ENCODE measurements around the gene CDSN.
"Not testable (repeated sequence)": the region's sequence is repeated elsewhere in the genome, so short reads cannot be mapped to it uniquely, and the experiment has no call there.

The CDSN gene

GRCh38 chr6:31081872-31082271 is 38.4 kb downstream of the CDSN start:
- DNase-seq = no peak

- DNase-seq = peak in 3 of 4 experiments; percentile 24 to 48 (median 34)
These were observed 40.5 kb downstream of the CDSN start for GRCh38 chr6:31079656-31080261.

- no peak for DNase-seq
These were observed 43.6 kb downstream of the CDSN start for GRCh38 chr6:31076611-31077010.

GRCh38 chr6:31075528-31075927 is 44.7 kb downstream of the CDSN start:
- DNase-seq = no peak

GRCh38 chr6:31074401-31074800 is 45.8 kb downstream of the CDSN start:
- DNase-seq = no peak

GRCh38 chr6:31070711-31071197 is 49.5 kb downstream of the CDSN start:
- no peak for DNase-seq

- DNase-seq = peak; percentile 26 to 53 (median 39)
These were observed 51.4 kb downstream of the CDSN start for GRCh38 chr6:31068669-31069340.

- not testable (repeated sequence) for DNase-seq
These were observed 52.2 kb downstream of the CDSN start for GRCh38 chr6:31067891-31068668.

- not testable (repeated sequence) for DNase-seq
These were observed 53.2 kb downstream of the CDSN start for GRCh38 chr6:31067028-31067427.

- no peak for DNase-seq
These were observed 54.7 kb downstream of the CDSN start for GRCh38 chr6:31065556-31065955.

Data from activated naive CD4-positive, alpha-beta T cell (primary cell).